Lower lobe of right lung (tissue), 2 donors: Measurements from ENCODE around the gene CYP21A2. TPM values are rescaled to one million over a fixed set of nuclear protein-coding genes. Genes with fewer than 3 reads are reported as not detected.
"Not testable (repeated sequence)": the region's sequence is repeated elsewhere in the genome, so short reads cannot be mapped to it uniquely, and the experiment has no call there.

Experiments used
- ATAC-seq, 2 donors: fragments of 200-7000 bp; cut with Tn5 transposase; one replicate each; pipeline ENCODE4 v1.9.1; 2020 to 2022; ENCODE audit warnings: mild to moderate bottlenecking in 2 of 2, moderate library complexity in 2 of 2
- DNase-seq: peaks from one replicate; pipeline ENCODE4 v3.0.0-alpha.2; 2020
- H3K27ac ChIP-seq: fragments of 200-600 bp; one replicate; pipeline ENCODE4 v1.8.0; 2022
- H3K27me3 ChIP-seq: fragments of 200-600 bp; one replicate; pipeline ENCODE4 v1.8.0; 2022; ENCODE audit warnings: low read depth
- H3K36me3 ChIP-seq: fragments of 200-600 bp; one replicate; pipeline ENCODE4 v1.8.0; 2022; ENCODE audit warnings: mild to moderate bottlenecking
- H3K4me1 ChIP-seq: fragments of 200-600 bp; one replicate; pipeline ENCODE4 v1.8.0; 2022
- H3K4me3 ChIP-seq: fragments of 200-600 bp; one replicate; pipeline ENCODE4 v1.8.0; 2022; ENCODE audit warnings: mild to moderate bottlenecking
- H3K9me3 ChIP-seq: fragments of 200-600 bp; one replicate; pipeline ENCODE4 v1.8.0; 2022
- CTCF ChIP-seq: fragments of 200-600 bp; IDR thresholded peaks from one replicate; pipeline ENCODE4 v1.8.0; 2022; ENCODE audit warnings: antibody characterized with exemption, mild to moderate bottlenecking
- intact Hi-C: fragments of 100-400 bp; cut with DNase I; formaldehyde crosslinking; loops from one replicate; pipeline ENCODE4 v1.11.0; 2022
- total RNA-seq: library from RNA; stranded (reverse); fragmentation: NEBNext Ultra II Directional; extraction: Animal tissue kit (Norgen Biotek cat#: 25700); gene quantifications from one replicate; pipeline ENCODE4 v1.2.1, GENCODE V29; 2021
- donor health status: DM: no; HTN: yes; CAD: no; lungs with severe emphysema.

The CYP21A2 gene
- total RNA-seq, 1 donor from 2014 or later, result 1.1 TPM

- Histone ChIP-seq H3K27me3 (no peaks in the 10 kb centered on the region), H3K4me1 (no peaks in the 10 kb centered on the region), H3K27ac (no peak overlapping the region), H3K9me3 (no peaks in the 10 kb centered on the region), H3K4me3 (no peak overlapping the region), H3K36me3 (peaks cover 81% of the 10 kb centered on the region)
- intact Hi-C loops, result no loop called here
- no peak for TF ChIP-seq CTCF
- no peak for ATAC-seq
- DNase-seq, result no peak
Measured at GRCh38 chr6:32056254-32056653, 18.0 kb downstream of the CYP21A2 start.

GRCh38 chr6:32057966-32058365 lies 19.8 kb downstream of the CYP21A2 start:
- Histone ChIP-seq H3K4me1 (no peaks in the 10 kb centered on the region), H3K4me3 (no peak overlapping the region), H3K9me3 (no peaks in the 10 kb centered on the region), H3K36me3 (peaks cover 79% of the 10 kb centered on the region), H3K27me3 (no peaks in the 10 kb centered on the region), H3K27ac (no peak overlapping the region)
- intact Hi-C loops, result no loop called here
- ATAC-seq, result no peak
- TF ChIP-seq CTCF, result no peak
- DNase-seq, result no peak

GRCh38 chr6:32058511-32058963 lies 20.3 kb downstream of the CYP21A2 start:
- Histone ChIP-seq H3K4me3 (no peak overlapping the region), H3K4me1 (no peaks in the 10 kb centered on the region), H3K27me3 (no peaks in the 10 kb centered on the region), H3K9me3 (no peaks in the 10 kb centered on the region), H3K27ac (no peak overlapping the region), H3K36me3 (peaks cover 79% of the 10 kb centered on the region)
- intact Hi-C loops, result no loop called here
- TF ChIP-seq CTCF, result no peak
- ATAC-seq (no peak), DNase-seq (no peak)

GRCh38 chr6:32060966-32061655 lies 22.9 kb downstream of the CYP21A2 start:
- intact Hi-C loops, result no loop called here

GRCh38 chr6:32064706-32065105 lies 26.5 kb downstream of the CYP21A2 start:
- Histone ChIP-seq H3K9me3 (no peaks in the 10 kb centered on the region), H3K27ac (no peak overlapping the region), H3K4me1 (no peaks in the 10 kb centered on the region), H3K36me3 (peaks cover 88% of the 10 kb centered on the region), H3K27me3 (no peaks in the 10 kb centered on the region), H3K4me3 (no peak overlapping the region)
- no peak for ATAC-seq
- no peak for TF ChIP-seq CTCF
- DNase-seq, result no peak
- intact Hi-C loops, result no loop called here

More at GRCh38 chr6:32060966-32061655, 22.9 kb downstream of the CYP21A2 start:
- DNase-seq, result no peak
- Histone ChIP-seq H3K4me1 (no peaks in the 10 kb centered on the region), H3K27ac (no peak overlapping the region), H3K9me3 (no peaks in the 10 kb centered on the region), H3K27me3 (no peaks in the 10 kb centered on the region), H3K4me3 (no peak overlapping the region), H3K36me3 (peaks cover 85% of the 10 kb centered on the region)
- TF ChIP-seq CTCF, result no peak
- ATAC-seq, result no peak

- H3K27me3 ChIP-seq, intact Hi-C loops, H3K27ac ChIP-seq, H3K9me3 ChIP-seq, DNase-seq, H3K4me3 ChIP-seq, H3K4me1 ChIP-seq, ATAC-seq: not testable (repeated sequence)
- H3K36me3 ChIP-seq, result peaks cover 91% of the 10 kb centered on the region
Measured at GRCh38 chr6:32067521-32067920, 29.3 kb downstream of the CYP21A2 start.

GRCh38 chr6:32068315-32068714 lies 30.1 kb downstream of the CYP21A2 start:
- H3K4me1 ChIP-seq, H3K4me3 ChIP-seq, H3K27ac ChIP-seq, intact Hi-C loops, H3K27me3 ChIP-seq, DNase-seq, ATAC-seq, H3K9me3 ChIP-seq: not testable (repeated sequence)
- peaks cover 91% of the 10 kb centered on the region for H3K36me3 ChIP-seq
